Occipital lobe (tissue), 2 donors: ENCODE data around the gene SLMAP. TPM values are rescaled to one million over a fixed set of nuclear protein-coding genes. Genes with fewer than 3 reads are reported as not detected.

ENCODE experiments used
- DNase-seq: peaks from one replicate; lab custom pipeline; 2025; lab: John Stamatoyannopoulos, UW
- total RNA-seq: library from RNA; depleted of rRNA; stranded (reverse); fragments of >200 nt; gene quantifications from one replicate; pipeline ENCODE4 v1.2.3, GENCODE V29; 2014

SLMAP gene
- total RNA-seq, 1 donor from 2014 or later, result 64.4 TPM

DNA sequence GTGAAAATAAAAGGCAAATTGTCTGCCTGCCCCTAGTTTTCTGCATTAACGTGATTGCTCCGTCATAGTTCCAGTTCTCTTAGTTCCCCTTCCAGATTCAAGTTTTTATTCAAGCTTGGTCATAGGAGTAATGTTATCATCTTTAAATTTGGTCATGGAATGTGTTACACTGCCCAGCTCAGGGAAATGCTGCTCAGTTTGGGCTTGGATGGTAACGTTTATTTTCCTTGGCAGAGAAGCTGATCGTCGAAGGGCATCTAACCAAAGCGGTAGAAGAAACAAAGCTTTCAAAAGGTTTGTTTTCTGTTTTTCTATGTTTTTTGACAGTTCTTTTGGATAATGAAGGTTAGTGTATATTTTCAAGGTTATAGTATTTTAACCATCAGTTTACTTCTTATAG lies 133.7 kb downstream of the SLMAP start:
- DNase-seq, result no peak

DNA sequence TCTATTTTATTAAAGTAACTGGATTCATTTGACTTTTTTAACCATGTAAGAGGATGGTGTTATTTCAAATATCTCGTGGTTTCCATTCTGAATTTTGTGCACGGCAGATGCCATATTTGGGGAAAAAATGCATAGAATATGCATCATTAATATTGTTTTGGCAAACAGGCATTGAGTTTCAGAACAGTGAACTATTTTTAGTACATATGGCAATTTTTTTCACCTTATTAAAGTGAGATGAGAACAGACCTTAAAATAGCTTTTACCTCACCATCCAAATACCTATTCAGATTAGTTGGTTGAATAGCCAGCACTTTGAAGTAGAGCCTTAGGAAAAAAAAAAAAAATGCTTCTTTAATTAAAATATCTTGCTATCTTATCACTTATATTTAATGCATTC lies 134.8 kb downstream of the SLMAP start:
- no peak for DNase-seq

DNA sequence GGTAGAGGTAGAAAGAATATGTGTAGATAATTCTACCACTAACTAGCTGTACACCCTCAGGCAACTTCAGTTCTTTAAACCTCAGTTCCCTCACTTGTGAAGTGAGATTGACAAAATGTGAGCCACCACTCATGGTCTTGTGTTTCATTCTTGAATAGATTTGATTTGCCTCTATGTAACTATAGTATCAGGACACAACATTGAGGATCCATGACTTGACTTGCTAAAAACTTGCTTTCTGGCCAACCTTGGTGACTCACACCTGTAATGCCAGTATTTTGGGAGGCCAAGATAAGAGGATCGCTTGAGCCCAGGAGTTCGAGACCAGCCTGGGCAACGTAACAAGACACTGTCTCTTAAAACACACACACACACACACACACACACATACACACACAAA lies 136.3 kb downstream of the SLMAP start:
- no peak for DNase-seq

DNA sequence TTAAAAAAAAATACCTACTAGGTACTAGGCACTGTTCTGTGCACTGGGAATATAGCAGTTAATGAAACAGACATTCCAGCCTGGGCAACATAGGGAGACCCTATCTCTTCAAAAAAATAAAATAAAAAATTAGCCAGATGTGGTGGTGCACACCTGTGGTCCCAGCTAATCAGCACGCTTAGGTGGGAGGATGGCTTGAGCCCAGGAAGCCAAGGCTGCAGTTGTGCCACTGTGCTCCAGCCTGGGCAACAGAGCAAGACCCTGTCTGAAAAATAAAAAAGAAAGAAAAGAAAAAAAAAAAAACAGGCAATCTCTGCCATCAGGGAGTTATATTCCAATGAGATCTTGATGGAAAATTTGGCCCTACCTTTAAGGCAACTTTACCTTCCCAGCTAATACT lies 137.0 kb downstream of the SLMAP start:
- no peak for DNase-seq

DNA sequence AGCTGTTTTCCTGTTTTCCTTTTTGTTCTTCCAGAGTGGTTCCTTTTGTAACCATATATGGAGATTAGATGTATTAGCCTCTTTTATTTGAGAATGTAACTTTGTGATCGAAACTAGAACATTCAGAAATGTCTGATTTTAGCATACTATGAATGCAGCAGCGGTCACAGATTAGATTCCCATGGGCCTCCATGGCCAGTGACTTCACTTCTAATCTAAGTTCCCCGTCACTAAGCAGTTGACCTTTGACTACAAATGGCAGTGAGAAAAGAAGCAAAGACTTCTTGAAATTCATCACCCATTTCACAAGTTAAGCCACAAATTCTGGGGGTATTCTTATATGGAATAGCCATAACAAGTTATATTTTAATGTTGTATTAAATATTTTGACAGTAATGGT lies 137.6 kb downstream of the SLMAP start:
- DNase-seq, result no peak

DNA sequence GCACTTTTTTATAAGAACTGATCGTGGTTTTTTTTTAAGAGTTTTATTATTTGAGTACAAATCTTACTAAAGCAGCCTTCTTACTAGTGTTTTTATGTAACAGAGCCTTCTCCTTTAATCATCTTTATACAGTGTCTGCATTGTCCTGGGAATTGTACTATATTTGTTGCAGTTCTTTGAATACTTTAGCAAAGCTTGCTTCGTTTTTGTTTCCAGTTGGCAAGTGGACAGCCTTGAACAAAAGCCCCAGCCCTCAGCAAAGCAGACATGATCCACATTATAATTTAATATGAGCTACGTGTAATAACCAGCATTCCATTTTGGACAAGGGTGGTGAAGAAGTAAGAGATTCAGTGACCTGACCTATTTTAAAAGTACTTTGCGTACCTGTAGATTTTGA lies 139.9 kb downstream of the SLMAP start:
- no peak for DNase-seq

DNA sequence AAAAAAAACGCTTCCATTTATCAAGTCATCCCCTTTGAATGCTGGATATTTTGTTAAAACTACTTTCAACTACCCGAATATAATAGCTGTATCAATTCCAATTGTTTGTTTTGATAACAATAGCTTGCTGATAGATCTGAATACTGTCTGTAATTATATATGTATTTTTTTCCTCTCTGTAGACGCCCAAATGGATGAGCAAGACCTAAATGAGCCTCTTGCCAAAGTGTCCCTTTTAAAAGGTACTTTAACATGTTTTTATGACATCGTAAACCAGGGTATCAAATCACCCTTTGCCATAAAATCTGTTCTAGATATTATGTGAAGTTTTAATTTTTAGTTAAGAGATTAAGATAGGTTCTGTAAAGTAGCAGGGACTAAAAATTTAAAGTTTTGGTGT lies 140.6 kb downstream of the SLMAP start:
- no peak for DNase-seq

DNA sequence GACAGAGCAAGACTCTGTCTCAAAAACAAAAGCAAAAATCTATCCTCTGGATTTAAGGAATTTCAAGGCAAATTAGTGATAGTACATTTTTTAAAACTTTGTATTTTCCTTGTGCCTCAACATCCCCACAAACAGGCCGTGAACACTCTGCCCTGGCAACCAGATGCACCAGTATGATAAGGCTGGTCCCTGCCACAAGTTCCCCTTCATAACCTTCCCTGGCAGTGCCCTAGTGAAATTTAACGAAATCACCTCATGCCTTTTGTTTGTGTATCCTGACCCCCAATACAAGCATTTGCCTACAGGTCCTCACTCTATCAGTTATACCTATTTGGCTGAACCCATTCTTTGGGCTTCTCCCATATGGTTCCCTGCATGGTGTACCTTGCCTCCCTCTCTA lies 144.7 kb downstream of the SLMAP start:
- no peak for DNase-seq

DNA sequence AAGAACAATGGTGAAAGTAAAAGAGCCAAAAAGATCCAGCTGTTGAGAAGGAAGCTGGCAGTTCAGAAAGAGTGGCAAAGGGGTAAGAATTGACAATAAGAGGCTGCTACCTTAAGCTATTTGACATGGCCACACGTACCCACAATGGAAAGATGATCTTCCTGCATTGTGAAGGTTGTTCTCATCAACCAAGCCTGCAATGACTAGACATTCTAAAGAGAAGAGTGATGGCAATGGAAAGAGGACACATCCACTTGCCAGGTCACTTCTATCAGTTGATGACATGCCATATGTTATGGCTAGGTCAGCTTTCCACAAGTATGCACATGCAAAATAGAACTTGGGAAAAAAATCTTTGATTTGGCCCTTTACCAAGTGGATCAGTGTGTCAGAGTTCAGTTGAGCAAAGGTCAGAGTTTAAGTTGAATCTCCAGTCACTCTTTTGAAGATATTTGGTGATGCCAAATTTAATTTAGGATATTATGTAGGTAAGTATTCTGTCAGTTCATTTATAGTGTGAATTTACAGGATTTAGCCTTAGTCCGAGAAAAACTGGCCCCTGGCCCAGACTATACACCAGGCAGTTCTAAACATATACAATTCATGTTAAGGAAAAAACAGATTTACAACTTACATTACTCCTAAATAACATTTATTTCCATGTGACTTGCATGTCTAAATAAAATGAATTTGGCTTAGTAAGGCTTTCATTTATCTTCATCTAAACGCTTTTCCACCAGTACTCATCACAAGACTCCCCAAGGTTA lies 147.2 kb downstream of the SLMAP start:
- DNase-seq, result no peak

DNA sequence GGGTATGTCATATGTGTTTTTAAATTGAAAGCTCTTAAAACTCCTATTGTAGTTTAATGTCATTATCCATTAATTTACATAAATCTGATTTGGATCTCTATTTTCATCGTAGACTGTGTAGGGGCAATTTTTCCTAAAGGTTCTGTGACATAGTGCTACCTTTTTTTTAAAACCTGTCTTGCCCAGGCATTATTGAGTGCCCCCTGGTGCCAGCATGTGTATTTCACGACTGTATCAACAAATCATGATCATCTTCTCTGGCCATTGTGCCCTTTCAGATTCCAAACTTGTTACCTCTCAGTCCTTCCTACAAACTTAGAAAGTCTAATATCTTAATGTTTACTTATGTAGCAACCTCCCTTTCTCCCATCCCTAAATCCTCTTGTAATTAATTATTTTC lies 154.9 kb downstream of the SLMAP start:
- no peak for DNase-seq

DNA sequence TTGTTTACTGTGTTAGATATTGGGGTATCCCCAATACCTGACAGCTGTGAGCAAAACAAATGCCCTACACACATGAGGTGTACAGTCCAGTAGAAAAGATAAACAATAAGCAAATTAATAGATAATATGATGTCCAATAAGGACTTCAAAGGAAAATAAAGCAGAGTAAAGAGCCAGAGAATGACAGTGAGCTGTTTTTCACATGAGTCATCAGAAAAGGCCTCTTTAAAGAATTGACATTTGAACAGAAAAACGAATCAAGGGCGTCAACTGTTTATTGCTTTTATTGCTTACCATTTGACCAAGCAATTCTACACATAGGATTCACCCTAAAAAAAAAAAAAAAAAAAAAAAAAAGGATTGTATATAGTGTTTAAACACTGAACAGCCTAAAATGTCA lies 155.5 kb downstream of the SLMAP start:
- no peak for DNase-seq

DNA sequence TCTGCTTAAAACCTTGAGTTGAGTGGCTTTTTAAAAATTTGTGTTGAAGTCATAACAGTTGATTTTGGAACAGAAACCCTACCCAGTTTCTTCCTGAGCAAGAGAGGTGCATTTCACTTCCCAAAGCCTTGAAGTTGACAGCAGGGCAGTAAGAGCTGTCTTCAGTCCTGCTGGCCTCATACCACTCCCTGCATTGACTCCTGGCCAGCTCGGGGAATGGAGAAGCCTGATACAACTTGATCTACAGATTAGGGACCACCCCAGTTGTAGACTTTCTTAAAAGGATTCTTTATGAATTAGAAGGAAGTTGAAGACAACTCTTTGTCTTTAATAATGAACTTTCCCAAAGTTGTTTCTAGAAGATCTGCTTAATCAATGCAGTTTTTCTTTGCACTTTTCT lies 161.5 kb downstream of the SLMAP start:
- DNase-seq, result no peak

DNA sequence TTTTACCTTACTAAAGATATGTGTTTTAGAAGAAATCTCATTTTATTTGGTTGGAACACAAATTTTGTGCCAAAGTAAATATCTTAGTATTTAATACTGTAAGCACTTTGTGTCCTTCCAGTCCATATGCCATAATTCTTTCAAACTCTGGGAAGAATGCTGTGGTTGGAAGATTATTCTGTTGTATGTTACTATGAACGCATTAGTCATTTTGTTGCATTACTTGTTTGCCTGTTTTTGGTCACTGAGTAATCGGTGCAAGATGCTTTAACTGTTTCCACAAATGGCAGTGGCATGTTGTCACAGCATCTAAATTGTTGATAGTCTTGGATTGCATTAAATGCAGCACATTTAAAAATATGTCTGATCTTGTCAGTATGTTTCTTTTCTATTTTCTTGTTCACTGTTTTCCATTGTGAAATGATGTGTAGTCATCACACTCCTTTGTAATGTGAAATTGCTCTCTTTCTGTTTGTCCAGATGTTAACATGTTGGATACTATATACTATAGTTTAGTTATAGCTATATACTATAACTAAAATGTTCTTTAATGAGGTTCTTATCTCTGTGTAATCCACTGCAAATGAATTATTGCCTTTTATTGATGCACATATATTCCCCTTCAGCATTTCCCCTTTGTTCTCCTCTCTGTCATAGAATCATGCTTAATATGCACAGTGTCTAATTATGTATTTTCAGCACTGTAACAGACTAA lies 162.2 kb downstream of the SLMAP start:
- no peak for DNase-seq

DNA sequence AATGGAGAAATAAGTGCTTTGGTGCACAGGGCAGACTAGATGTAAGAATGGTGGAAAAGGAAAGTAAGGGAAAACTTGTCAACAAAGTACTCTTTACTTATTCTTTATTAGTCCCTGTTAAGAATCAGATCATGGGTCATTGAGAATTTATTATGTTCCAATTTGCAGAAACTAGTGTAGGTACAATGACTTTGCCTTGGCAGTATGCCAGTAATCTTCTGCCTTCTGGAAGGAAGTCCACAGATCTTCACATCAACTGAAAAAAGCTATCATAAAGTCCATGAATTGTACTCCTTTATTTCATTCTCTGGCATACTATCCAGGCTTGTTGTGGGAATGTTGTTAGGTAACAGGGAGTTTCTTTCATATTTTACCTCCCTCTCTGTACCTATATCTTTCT lies 163.9 kb downstream of the SLMAP start:
- DNase-seq, result no peak

DNA sequence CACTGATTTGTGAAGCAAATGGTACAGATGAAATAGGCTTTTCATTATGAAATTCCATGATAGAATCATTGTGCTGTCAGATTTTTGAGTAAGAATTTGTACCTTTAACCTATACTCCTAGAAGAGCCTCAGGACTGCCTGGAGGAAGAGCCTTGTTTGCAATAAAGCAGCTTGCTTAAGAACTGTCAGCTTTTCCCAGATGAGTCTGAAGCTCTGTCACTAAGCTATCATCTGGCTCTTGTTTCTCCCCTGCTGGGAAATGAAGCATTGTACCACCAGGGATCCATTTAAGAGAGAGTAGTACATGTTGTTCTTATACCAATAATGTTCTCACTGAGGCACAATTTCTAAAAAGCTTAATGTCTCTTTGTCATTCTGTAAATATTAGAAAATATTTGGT lies 167.0 kb downstream of the SLMAP start:
- DNase-seq, result no peak

DNA sequence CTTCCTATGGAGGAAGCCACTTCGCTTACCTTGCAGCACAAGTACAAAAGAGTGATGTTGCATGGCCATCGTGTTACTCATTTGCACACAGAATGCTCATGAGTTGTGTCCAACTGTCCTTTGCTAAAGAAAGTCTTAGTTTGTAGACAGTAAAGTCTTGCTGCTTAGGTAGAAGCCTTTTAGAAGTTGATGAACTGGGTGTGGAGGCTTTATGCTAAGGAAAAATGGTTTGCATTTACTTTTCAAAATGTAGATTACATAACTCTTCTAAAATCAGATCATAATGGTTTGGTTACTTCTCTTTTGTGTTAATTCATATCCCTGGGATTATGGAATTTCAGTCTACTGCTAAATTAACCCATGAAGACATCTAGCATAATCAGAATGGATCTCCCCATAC lies 167.6 kb downstream of the SLMAP start:
- DNase-seq, result no peak

DNA sequence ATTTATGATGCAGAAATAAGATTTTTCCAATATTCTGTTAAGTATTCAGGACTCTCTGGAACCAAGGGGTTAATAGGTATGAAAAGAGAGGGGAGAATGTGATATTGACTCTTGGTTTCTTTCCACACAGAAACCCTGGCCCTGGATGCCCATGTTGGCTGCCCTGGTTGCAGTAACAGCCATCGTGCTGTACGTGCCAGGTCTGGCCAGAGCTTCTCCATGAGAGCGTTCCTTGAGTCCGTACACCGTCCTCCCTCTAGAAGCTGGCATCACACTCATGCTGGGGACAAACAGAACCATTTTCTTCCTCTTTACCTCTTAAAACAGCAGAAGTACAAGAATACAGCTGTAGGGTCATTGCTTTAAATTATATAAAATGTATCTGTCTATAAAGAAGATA lies 171.1 kb downstream of the SLMAP start:
- DNase-seq, result no peak

DNA sequence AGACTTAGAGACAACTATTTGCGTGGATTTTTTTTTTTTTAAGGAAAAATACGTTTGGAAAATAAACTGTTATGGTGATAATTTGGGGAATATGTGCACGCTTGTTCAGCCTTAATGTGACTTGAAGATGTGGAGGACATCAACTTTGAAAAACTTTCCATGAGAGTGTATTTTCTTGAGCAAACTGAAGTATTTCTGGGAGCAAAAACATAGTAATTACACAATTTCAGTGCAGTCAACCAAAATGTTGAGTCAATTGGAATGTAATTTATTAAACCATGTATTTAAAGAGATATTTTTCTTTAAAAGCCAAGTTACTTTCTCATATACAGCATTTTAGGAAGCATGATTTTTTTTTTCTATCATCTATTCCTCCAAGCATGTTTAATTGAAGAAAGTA lies 171.8 kb downstream of the SLMAP start:
- DNase-seq, result no peak

DNA sequence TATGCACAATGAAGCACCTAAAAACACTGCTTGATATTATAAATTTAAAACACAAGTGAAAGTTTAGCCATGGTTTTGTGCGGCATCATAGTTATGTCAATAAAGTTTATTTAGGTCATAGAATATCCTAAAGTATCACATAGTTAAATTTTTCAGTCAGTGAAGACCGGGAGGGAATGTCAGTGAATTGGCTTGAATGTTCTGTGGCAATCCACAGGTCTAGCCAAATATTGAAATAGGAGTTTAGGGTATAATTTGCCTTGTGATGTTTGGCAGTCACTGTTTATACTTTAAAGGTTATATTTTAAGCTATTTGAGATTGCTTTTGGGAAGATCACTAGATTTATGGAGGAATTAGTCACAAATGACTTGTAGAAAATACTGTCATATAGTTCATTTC lies 172.4 kb downstream of the SLMAP start:
- no peak for DNase-seq

DNA sequence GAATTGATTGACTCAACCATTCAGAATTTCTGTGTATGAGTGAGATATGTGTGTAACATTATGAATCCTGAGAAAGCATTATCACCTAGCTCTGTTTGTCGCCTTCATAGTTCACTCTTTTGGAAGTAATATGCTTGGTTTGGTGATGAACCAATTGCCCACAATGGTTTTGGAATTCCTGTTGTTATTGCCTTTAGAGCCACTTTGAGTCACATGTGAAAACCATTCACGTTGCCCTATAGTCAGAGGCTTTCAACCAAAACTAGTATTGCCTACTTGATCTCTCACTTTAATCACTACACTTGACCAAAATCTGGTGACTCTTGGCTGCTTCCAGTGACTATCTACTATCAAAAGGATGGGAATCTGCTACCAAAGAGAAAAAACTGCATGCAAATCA lies 173.9 kb downstream of the SLMAP start:
- DNase-seq, result no peak

DNA sequence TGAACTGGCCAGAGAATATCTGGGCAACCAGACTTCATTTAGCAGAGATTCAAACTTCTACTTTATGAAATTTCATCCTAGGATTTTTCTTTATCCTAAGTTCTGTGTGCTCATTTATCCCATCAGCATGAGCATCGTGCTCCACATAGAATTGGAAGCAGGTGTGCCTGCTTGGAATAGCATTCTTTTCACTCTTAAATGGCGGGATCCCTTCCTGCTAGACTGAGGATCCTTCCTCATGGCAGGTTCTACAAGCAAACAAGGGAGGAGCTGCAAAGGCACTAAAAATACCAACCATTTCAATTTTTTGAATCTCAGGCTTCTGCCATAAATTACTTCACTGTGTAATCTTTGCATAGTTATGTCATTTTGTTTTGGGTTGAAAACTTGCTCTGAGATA lies 177.5 kb downstream of the SLMAP start:
- DNase-seq, result no peak

DNA sequence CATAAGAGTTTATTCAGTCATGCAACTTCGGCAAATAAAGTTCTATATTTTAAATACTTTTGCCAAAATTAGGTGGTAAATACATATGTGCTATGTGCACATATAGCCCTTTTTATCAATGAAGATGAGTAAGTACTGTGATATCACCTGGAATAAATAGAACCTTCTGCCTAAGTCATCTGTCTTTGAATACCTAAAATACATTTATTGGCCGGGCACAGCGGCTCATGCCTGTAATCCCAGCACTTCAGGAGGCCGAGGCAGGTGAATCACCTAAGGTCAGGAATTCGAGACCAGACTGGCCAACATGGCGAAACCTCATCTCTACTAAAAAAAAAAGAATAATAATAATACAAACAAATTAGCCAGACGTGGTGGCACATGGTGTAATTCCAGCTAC lies 178.3 kb downstream of the SLMAP start:
- no peak for DNase-seq

DNA sequence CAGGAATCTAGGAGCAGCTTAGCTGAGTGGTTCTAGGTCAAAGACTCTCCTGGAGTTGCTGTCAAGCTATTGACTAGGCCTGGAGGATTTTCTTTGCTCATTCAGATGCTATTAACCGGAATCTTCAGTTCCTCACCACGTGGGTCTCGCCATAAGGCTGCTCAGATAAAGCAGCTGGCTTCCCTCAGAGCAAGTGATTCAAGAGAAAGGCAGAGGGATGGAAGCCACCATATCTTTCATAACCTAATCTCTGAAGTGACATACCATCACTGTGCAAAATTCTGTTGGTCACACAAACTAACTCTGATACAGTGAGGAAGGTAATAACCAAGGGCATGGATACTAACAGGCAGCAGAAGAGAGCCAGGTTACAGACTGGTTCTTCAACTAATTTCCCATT lies 179.4 kb downstream of the SLMAP start:
- no peak for DNase-seq
